GM21528 (cell line): Measurements from ENCODE around the gene LEPROT.
A peak's percentile ranks its signal among the peaks of the same experiment; 100 is the strongest.
"Not testable (repeated sequence)": the region's sequence is repeated elsewhere in the genome, so short reads cannot be mapped to it uniquely, and the experiment has no call there.

Experiments used
- ATAC-seq: cut with Tn5 transposase; IDR thresholded peaks from one replicate; pipeline ENCODE4 v1.9.1; 2021; ENCODE audit warnings: mild to moderate bottlenecking, moderate library complexity; ENCODE audit not compliant: unreplicated experiment, low FRiP score

The LEPROT gene, protein sequence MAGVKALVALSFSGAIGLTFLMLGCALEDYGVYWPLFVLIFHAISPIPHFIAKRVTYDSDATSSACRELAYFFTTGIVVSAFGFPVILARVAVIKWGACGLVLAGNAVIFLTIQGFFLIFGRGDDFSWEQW

DNA sequence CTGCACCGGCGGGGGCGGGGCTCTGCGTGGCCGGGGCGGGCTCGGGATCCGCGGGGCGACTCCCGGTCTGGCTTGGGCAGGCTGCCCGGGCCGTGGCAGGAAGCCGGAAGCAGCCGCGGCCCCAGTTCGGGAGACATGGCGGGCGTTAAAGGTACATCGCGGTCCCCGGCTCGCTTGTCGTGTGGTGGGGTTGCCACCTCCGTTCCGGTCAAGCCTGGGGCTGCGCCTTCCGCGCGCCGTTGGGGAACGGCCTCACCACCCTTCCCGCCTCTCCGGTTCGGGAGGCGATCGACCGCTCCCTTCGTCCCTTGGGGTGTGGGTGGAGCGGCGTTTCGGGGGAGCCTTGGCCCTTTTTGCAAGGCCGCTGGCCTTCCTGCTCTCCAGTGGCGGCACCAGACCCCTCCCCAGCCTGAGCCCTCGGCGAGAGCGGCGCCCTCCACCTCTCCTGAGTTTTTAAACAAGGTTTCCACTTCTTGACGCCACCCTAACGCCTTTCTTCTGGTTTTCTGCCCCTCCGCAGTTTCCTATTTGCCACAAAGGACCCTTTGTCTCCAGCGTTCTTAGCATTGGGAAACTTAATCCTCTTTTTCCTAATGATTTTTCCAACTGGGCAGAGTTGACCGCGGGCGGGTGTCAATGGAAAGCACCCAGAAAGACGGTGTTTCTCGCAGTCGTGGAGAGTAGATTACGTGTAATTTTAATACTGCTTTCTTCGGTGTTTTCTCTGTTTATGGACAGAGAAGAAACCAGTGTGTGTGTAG, at the start of gene LEPROT, which contains the start of gene LEPR:
Gene LEPROT (plus strand): TSS at position 79 of the 761 bp plus-strand sequence. CDS start 57 bp downstream, at position 136.
Gene LEPR (plus strand): TSS at position 79 of the 761 bp plus-strand sequence. CDS start 144,898 bp downstream, outside the sequence.
- peak; percentile 66 for ATAC-seq

DNA sequence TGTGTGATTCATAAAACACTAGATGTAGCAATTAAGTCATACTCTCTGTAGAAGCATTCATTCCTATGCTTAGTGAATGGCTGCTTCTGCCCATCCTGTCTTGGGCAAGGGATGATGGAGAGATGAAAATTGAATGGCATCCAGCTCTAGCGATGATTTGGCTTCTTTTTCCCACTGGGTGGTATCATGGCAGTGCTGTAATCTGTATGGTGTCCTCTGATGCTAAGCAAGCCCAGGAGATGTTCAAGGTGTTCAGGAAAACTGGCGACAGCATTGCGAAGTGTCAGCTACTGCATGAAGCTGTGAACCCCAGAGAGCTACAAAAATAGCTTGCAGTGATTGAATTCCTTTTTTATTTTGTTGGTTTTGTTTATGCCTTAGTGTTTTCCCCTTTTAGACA, 48.9 kb upstream of the LEPROT start:
- no peak for ATAC-seq

DNA sequence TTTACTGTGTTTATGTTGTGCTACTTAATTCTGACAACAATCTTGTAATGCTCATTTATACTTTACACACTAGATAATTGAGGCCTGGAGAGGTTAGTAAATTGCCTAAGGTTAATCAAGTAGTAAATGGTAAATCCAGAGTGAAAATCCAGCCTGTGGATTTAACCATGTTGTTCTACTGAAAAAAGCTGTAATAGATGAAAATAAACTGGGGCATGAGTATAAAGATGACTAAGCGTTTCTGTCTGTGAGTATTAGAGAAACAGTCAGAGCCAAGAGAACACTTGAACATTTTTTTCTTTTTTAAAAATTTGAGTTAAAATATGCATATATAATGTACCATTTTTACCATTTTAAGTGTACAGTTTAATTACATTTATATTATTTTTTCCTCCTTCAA, 47.9 kb upstream of the LEPROT start:
- ATAC-seq = no peak

DNA sequence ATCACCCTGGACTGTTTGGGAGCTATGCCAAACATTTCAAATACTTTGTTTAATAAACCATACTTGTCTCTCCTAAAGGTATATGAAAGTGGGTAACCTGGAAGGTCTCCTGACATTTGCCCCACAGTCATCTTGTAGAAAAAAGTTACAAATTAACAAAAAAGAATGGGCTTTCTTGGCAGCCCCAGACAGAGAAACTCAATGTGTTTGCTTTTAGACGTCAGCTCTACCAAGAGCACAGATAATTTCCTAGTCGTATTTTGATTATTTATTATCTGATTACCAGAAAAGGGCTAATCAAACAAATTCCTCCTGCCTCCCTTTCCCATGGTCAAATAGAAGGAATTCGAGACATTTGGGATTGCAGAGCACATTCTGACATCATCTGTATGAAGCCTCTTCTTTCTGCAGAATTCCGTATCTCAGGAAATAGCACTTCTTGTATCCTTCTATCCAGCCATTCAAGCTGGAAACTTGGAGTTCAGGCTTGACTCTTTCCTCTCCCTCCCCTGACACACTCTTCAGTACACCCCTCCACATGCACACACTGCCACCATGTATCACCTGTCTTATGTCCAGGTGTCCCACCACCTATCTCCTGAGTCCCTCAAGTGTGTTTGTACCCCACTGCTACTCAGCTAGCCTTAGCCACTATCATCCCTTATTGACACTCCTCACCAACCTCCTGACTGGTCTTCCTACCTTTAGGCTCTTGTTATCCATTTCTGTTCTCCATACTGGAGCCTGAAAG, 42.8 kb upstream of the LEPROT start:
- no peak for ATAC-seq

DNA sequence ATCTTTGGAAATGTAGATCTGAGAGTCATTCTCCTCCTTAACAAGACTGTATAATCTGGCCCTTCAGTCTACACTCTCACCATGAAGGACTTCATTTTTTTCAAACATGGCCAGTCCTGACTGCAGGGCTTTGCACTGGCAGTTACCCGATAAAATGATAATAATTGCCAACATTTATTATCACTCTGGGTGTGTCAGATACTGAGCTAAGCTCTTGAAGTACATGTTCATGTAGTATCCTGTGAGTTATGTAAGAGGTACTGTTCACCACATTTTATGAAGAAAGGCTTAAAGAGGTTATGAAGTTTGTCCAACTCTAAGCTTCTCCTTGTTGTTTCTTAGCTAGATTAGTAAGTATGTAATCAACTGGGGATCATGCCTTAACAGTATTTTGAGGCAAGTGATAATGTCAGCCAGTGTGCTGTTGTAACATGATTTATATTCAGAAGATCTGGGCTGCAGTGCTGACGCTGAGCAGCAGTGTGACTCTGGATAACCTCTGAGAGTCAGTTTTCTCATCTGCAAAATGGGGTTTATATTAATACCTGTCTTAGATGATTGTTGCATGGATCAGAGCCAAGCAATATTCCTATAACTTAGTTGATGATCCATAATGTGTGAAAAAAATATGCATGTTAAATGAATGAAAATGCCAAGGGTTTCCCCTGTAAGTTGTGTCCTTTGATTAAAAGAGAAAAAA, 42.1 kb upstream of the LEPROT start:
- ATAC-seq = no peak

DNA sequence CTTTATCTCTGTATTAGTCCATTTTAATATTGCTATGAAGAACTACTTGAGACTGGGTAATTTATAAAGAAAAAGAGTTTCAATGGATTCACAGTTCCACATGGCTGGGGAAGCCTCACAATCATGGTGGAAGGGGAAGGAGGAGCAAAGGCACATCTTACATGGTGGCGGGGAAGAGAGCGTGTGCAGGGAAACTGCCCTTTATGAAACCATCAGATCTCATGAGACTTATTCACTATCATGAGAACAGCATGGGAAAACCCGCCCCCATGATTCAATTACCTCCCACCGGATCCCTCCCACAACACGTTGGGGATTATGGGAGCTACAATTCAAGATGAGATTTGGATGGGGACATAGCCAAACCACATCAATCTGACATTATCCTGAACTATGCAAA, 36.0 kb upstream of the LEPROT start:
- ATAC-seq = not testable (repeated sequence)

DNA sequence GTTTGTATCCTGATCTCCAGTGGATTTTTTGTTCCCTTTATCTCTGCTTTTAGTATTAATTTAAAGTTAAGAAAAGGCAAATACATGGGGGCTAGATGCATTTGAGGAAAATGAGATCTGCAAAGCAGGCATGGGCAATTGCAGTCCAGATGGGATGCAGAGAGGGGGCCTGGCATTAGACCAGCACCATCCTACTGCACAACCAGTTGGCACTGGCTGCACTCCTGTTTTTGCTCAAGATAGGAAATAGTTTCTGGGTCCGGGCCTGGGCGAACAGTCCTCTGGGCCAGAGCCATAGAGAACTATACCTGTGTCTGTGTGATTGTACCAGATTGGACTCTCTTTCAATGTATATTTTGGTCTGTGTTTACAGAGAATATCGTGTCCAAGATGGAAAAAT, 34.0 kb upstream of the LEPROT start:
- no peak for ATAC-seq

DNA sequence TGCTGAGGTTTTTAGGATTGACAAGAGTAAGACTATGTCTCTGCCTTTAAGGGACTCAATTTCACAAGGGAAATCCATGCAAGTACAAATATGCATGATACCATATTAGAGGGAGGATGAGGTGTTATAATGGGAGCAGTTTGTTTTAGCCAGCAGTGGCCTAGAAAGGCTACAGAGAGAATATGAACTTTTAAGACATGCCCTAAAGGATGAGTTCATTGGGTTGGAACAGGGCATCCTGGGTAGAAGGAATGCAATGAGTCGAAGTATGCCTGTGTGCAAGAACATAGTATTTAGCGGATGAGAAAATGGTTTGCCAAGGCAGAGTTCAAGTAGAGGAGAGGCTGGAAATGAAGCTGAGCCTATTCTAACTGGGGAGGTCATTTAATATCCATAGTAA, 32.6 kb upstream of the LEPROT start:
- ATAC-seq = no peak

DNA sequence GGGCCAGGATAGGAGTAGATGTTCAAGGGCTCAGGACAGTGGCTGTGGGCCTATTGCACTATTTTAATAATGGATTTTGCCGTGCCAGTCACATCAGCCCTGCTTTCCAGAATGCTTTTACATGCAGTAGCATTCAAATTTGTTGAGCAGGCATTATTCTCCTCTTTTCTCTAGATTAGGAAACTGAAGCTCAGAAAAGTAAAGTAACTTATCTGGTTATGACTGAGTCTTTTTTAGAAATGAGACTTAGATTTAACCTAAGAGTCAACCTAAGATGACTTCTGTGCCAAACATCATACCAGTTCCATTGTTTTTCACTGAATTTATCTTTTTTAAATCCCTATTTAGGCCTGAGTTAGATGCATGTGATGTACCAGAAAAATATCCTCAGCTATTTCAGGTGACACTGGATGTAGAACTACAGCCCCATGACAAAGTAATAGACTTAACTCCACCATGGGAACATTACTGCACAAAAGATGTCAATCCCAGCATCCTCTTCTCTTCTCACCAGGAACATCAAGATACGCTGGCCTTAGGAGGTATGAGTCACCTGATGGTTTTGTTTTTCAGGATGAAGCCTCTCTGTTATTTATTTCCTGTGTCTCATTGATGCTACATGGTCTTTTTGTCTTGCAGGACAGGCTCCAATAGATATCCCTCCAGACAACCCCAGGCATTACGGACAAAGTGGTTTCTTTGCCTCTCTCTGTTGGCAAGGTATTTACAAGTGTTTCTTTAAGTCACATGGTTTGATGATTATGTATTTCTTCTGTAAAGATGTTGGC, 31.4 kb upstream of the LEPROT start:
- no peak for ATAC-seq

DNA sequence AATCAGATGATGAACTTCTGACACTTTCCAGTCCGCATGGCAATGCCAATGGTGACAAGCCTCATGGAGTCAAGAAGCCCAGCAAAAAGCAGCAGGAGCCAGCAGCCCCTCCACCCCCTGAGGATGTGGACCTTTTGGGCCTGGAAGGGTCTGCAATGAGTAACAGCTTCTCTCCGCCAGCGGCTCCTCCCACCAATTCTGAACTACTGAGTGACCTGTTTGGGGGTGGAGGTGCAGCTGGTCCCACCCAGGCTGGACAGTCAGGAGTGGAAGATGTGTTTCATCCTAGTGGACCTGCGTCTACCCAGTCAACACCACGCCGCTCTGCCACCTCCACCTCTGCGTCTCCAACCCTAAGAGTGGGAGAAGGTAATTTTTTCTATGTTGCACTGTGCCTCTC, 28.0 kb upstream of the LEPROT start:
- no peak for ATAC-seq

DNA sequence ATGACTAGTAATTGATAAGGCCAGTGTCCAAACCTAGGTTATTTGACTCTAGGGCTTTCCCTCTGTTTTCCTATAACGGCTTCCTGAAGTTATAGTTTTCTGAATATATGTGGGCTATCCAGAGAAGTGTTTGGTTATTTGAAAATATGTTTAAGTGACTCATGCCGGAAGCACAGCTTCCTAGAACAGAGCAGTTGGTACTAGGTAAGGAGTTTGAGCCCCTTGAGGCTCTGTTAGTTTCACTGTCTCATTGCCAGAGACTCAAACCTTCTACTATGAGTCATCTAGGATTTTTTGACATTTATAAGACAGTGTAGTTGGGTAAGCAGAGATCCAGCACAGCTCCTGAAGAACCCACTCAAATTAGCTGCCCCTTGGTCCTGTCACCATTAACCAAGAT, 27.1 kb upstream of the LEPROT start:
- ATAC-seq = peak; percentile 86

DNA sequence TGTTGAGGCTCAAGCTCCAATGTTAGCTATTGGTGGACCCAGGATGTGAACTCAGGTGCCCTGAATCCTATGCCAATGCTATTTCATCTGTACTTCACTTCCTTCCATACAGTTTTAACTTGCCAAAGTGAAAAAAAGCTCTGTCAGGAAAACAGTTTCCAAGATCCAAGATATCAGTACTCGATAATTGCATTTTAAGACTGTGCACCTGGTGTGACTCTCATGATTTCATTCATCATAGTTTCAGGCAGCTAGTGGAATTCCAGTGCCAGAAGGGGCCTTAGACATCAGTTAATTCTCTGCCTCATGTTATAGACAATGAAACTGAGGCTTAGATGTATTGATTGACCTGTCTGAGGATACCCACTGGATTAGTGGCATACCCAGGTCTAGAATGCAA, 26.5 kb upstream of the LEPROT start:
- ATAC-seq = peak; percentile 6

DNA sequence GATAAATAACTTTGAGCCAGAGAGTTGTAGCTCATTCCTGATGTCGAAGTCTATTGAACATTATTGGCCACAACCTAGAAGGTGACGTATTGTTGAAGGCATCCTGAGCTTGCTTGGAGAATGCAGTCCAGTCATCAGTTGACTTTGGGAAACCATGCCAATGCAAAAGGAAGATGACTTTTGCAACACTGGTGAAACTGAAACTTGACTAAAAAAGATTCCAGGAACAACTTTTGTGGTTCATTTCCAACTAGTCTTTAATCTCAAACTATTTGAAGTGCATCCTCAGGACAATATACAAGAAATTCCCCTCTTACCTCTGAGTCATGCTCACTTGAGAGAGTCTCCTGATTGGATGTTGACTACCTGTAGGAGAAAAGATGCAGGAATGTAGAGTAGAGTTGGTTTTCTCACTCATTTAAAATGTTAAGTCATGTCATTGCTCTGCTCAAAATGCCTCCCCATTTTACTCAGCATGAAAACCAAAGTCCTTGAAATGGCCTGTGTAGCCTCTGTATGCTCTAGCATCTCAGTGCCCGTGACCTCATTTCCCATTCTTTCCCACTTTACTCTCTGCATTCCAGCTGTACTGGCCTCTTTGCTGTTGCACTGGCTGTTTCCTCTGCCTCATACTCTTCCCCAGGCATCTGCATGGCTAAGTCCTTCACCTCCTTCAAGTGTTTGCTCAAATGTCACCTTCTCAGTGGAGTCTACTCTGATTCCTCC, 24.4 kb upstream of the LEPROT start:
- ATAC-seq = no peak

DNA sequence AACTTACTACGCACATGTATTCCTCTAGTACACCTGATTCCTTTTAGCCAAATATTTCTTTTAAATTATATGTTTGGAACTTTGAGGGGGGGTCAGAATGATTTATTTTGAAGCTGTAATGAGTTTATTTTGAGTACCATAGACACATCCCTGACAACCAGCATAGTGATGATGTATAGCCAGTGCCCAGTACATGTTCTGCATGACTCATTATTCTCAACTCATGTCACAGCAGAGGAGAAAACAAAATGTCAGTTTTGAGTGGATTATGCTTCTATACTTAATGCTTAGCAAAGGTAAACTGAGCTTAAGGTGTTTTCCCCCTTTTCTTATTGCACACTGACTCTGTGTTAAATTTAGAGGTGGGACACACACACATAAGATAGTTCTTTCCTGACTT, 22.4 kb upstream of the LEPROT start:
- no peak for ATAC-seq

DNA sequence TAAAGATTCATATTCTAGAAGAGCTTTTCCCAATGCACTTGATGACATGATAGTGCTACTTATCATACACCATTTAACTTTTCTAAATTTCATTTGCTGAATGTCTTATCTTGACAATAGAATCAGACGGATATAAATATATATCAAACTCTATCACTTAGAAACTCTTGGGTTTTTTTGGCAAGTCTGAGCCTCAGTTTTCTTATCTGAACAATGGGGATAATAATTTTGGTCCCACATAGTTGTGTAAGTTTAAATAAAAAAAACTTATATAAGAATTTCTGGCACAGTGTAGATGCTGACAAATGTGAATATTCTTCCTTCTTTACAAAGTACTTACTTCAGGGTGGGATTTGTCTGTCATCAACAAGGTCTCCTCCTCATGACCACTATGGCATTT, 21.5 kb upstream of the LEPROT start:
- ATAC-seq = no peak

DNA sequence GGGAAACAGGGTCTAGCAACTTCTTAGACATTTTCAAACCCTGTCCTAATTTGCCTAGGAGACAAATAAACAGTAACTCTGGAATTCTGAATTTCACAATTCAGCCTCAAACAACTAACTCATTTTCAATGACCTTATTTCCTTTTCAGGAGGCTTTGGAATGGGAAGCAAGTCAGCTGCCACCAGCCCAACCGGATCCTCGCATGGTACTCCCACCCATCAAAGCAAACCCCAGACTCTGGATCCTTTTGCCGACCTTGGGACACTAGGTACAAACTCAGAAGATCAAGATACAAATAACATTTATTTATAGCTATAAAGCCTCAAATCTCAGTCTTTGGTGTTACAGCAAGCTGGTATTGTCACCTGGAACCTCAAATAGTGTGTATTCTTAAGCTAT, 18.9 kb upstream of the LEPROT start:
- ATAC-seq = no peak

DNA sequence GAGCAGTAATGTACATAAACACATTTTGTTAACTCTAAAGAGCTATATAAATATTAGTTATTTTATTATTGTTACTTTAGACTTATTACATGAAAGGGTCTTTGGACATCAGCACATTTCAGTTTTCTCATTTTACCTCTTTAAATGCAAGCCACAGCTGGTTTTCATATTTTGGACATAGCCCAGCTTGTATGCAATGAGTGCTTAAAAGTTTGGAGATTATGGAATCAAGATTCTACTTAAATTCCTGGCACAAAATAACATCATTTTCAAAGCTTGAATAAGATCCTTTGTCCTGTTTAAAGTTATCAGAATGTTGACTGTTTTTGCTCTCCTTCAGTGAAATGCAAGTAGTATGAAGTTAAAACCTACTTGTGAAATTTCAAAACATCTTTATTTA, 15.5 kb upstream of the LEPROT start:
- ATAC-seq = no peak

DNA sequence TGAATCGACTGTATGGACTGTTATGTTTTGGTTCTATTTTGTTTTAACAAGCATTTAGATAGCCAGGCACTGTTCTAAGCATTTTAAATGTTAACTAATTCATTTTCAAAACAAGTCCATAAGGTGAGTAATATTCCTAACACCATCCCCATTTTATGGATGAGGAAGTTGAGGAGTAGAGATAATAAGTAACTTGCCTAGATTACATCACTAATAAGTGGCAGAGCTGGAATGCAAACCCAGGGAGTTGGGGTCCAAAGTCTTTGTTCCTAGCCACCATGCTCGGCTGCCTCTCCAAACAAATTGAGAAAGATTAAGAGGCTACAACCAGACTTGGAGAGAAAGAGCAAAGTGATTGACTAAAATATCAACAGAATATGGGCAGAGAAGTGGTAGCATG, 12.6 kb upstream of the LEPROT start:
- no peak for ATAC-seq

DNA sequence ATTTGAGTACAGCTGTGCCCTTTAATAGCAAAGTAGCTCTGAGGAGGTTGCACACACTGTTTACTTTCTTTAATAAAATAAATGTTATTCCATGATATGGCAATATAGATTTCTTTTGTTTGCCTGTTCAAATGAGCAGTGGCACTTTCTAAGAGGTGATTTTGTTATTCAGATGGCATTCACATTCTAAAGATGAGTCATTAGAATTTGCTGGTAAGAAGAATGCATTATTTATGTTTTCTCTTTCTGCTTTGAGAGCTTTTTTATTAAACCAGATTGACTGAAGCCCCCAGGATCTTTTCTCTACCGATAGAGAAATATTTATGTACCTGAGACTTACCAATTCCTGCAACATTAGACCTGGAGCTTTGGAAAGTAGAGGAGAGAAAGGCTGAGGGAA, 11.2 kb upstream of the LEPROT start:
- ATAC-seq = no peak
